Ascending aorta (tissue), 2 donors: ENCODE measurements around the gene FHAD1. TPM values are rescaled to one million over a fixed set of nuclear protein-coding genes. Genes with fewer than 3 reads are reported as not detected.

Experiments used
- DNase-seq, 2 donors: peaks; one replicate each; pipeline ENCODE4 v3.0.0-alpha.2; 2019; ENCODE audit warnings: low spot score in 2 of 2
- H3K27ac ChIP-seq, 2 donors: fragments of 200-600 bp; sonication (generic); one replicate each; pipeline ENCODE4 v1.5.1; 2016 to 2017; ENCODE audit warnings: mild to moderate bottlenecking in 1 of 2
- H3K27me3 ChIP-seq: fragments of 200-600 bp; sonication (generic); one replicate; pipeline ENCODE4 v1.5.1; 2017
- H3K36me3 ChIP-seq, 2 donors: fragments of 200-600 bp; sonication (generic); one replicate each; pipeline ENCODE4 v1.5.1; 2016
- H3K4me1 ChIP-seq, 2 donors: fragments of 200-600 bp; sonication (generic); one replicate each; pipeline ENCODE4 v1.5.1; 2016 to 2017; ENCODE audit warnings: mild to moderate bottlenecking in 1 of 2
- H3K4me3 ChIP-seq, 2 donors: fragments of 200-600 bp; sonication (generic); one replicate each; pipeline ENCODE4 v1.5.1; 2016 to 2017; ENCODE audit warnings: mild to moderate bottlenecking in 1 of 2
- H3K9me3 ChIP-seq, 2 donors: fragments of 200-600 bp; sonication (generic); one replicate each; pipeline ENCODE4 v1.5.1; 2016
- intact Hi-C: fragments of 100-400 bp; cut with DNase I; formaldehyde crosslinking; loops from one replicate; pipeline ENCODE4 v1.15.1; 2023
- total RNA-seq: library from RNA; depleted of rRNA; stranded (reverse); fragments of >200 nt; gene quantifications from one replicate; pipeline ENCODE4 v1.1.0, GENCODE V29; 2016
- TF ChIP-seq, protein P1 (sequence below), 3 experiments: fragments of 200-600 bp in 2 of 3; fragments of 450-650 bp in 1 of 3; sonication (generic) in 2 of 3; IDR thresholded peaks; one replicate each; pipeline ENCODE4 v1.5.1; 2016 to 2019; ENCODE audit warnings: antibody characterized with exemption in 3 of 3, mild to moderate bottlenecking in 1 of 3, moderate library complexity in 1 of 3

Gene FHAD1
- total RNA-seq, 1 donor from 2014 or later = not detected

DNA sequence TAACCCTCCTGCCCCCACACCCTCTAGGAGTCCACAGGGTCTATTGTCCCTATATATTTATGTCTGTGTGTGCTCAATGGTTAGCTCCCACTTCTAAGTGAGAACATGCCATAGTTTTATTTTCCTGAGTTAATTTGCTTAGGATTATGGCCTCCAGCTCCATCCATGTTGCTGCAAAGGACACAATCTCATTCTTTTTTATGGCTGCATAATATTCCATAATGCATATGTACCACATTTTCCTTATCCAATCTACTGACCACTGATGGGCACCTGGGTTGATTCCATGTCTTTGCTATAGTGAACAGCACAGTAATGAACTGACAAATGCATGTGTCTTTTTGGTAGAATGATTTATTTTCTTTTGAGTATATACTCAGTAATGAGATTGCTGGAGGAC lies 13.3 kb upstream of the FHAD1 start:
- no peak for DNase-seq
- Histone ChIP-seq H3K27me3 (no peaks in the 10 kb centered on the region), H3K36me3 (no peaks in the 10 kb centered on the region), H3K9me3 (no peaks in the 10 kb centered on the region), H3K4me1 (no peaks in the 10 kb centered on the region), H3K27ac (no peak overlapping the region), H3K4me3 (no peak overlapping the region)
- TF ChIP-seq, protein P1, sequence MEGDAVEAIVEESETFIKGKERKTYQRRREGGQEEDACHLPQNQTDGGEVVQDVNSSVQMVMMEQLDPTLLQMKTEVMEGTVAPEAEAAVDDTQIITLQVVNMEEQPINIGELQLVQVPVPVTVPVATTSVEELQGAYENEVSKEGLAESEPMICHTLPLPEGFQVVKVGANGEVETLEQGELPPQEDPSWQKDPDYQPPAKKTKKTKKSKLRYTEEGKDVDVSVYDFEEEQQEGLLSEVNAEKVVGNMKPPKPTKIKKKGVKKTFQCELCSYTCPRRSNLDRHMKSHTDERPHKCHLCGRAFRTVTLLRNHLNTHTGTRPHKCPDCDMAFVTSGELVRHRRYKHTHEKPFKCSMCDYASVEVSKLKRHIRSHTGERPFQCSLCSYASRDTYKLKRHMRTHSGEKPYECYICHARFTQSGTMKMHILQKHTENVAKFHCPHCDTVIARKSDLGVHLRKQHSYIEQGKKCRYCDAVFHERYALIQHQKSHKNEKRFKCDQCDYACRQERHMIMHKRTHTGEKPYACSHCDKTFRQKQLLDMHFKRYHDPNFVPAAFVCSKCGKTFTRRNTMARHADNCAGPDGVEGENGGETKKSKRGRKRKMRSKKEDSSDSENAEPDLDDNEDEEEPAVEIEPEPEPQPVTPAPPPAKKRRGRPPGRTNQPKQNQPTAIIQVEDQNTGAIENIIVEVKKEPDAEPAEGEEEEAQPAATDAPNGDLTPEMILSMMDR (IDR thresholded peaks at IDR 0.05) = no peak
- intact Hi-C loops = no loop called here

DNA sequence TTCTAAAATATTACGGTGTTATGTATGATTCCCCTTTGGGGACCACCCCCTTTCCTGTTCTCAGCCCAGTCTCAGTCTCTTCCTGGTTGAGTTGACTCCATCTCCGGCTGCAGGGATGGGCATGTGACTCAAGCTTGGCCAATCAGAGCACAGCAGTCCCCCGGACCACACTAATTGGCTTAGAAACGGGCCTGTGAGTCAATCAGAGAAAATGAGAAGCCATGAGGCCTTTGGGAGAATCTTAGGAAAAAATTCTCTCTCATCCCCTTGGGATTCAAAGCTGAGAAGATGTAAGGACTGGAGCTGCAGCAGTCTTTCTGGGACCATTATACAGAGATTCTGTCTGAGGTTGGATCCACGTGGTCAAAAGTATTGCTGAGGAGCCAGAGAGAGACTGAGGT lies 10.7 kb upstream of the FHAD1 start:
- intact Hi-C loops = no loop called here
- DNase-seq = no peak

DNA sequence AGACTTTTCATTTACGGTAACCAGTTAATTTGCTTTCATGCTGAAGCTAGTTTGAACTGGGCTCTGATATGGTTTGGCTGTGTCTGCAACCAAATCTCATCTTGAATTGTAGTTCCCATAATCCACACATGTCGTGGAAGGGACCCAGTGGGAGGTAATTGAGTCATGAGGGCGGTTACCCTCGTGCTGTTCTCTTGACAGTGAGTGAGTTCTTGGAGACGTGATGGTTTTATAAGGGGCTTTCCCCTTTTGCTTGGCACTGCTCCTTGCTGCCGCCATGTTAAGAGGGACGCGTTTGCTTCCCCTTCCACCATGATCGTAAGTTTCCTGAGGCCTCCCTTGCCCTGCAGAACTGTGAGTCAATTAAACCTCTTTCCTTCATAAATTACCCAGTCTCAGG lies 10.3 kb upstream of the FHAD1 start:
- Histone ChIP-seq H3K4me1 (no peaks in the 10 kb centered on the region), H3K27me3 (no peaks in the 10 kb centered on the region), H3K9me3 (no peaks in the 10 kb centered on the region), H3K27ac (no peak overlapping the region), H3K36me3 (no peaks in the 10 kb centered on the region), H3K4me3 (no peak overlapping the region)
- DNase-seq = no peak
- TF ChIP-seq, protein P1 (IDR thresholded peaks at IDR 0.05) = no peak
- intact Hi-C loops = no loop called here

More for the DNA sequence above, 10.7 kb upstream of the FHAD1 start:
- H3K4me3 ChIP-seq = no peak overlapping the region
- TF ChIP-seq, protein P1 (IDR thresholded peaks at IDR 0.05) = no peak
- no peaks in the 10 kb centered on the region for H3K27me3 ChIP-seq
- no peak overlapping the region for H3K27ac ChIP-seq
- no peaks in the 10 kb centered on the region for H3K36me3 ChIP-seq
- H3K9me3 ChIP-seq = no peaks in the 10 kb centered on the region
- H3K4me1 ChIP-seq = no peaks in the 10 kb centered on the region

DNA sequence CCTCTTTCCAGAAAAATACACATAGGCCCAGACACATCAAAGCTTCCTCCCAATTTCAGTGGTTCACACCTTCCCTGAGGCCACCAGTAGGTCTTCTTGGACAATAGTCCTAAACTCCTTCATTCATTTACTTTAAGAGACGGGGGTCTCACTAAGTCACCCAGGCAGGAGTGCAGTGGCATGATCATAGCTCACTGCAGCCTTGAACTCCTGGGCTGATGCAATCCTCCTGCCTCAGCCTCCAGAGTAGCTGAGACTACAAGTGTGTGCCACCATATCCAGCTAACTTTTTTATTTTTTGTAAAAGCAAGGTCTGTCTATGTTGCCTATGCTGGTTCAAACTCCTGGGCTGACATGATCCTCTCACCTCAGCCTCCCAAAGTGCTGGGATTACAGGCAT lies 8.2 kb upstream of the FHAD1 start:
- no peak overlapping the region for H3K4me3 ChIP-seq
- no peaks in the 10 kb centered on the region for H3K36me3 ChIP-seq
- no peak for DNase-seq
- no peak overlapping the region for H3K27ac ChIP-seq
- intact Hi-C loops = no loop called here
- H3K9me3 ChIP-seq = no peaks in the 10 kb centered on the region
- no peaks in the 10 kb centered on the region for H3K27me3 ChIP-seq
- H3K4me1 ChIP-seq = no peaks in the 10 kb centered on the region
- TF ChIP-seq, protein P1 (IDR thresholded peaks at IDR 0.05) = no peak

DNA sequence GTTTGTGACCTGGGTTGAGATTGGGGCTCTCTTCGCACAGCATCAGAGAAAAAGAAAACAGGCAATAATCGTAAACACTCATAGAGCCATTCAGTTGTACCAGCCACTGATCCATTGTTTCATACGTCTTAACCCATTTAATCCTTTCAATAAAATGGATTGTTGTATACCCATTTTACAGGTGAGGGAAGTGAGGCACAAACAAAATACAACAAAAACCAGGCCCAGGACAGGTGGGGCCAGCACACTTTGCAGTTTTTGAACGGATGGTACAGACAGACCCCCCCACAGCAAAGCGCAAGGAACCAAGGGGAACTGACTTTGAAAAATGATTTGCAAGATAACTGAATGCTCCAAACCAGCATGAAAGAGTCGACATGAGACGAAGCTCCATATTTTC lies 4.3 kb upstream of the FHAD1 start:
- Histone ChIP-seq H3K27me3 (no peaks in the 10 kb centered on the region), H3K4me1 (peaks cover 0 to 3% of the 10 kb centered on the region in 2 donors), H3K27ac (no peak overlapping the region), H3K36me3 (no peaks in the 10 kb centered on the region), H3K9me3 (no peaks in the 10 kb centered on the region), H3K4me3 (no peak overlapping the region)
- TF ChIP-seq, protein P1 (IDR thresholded peaks at IDR 0.05) = no peak
- intact Hi-C loops = no loop called here
- DNase-seq = no peak
